WTC11 (cell line): Measurements from ENCODE around the gene FANCC. TPM values are rescaled to one million over a fixed set of nuclear protein-coding genes. Genes with fewer than 3 reads are reported as not detected.
"Not testable (repeated sequence)": the region's sequence is repeated elsewhere in the genome, so short reads cannot be mapped to it uniquely, and the experiment has no call there.

ENCODE experiments used
- ATAC-seq: fragments of 200-7000 bp; cut with Tn5 transposase; 2 replicates; pipeline ENCODE4 v1.10.0; 2021; ENCODE audit warnings: mild to moderate bottlenecking, moderate library complexity
- CTCF ChIA-PET: fragments of 300-600 bp; sonication (Branson Sonifier 250); formaldehyde crosslinking; loops from one replicate; lab custom pipeline; 2021; ENCODE audit warnings: antibody characterized with exemption; lab: Charles Lee
- POLR2A ChIA-PET: fragments of 350-600 bp; sonication (Branson Sonifier 250); formaldehyde crosslinking; loops from one replicate; lab custom pipeline; 2021; ENCODE audit warnings: antibody characterized with exemption; lab: Charles Lee
- DNase-seq: peaks from one replicate; pipeline ENCODE4 v3.0.0; 2021; ENCODE audit warnings: low spot score
- H3K27ac Mint-ChIP-seq: 2 replicates; pipeline ENCODE4 v1.8.0; 2021; ENCODE audit warnings: mixed read lengths
- H3K27me3 Mint-ChIP-seq: 2 replicates; pipeline ENCODE4 v1.8.0; 2021; ENCODE audit warnings: low read depth, mild to moderate bottlenecking, moderate library complexity, mixed read lengths
- H3K36me3 Mint-ChIP-seq: 2 replicates; pipeline ENCODE4 v1.8.0; 2021; ENCODE audit warnings: mixed read lengths
- H3K4me1 Mint-ChIP-seq: 2 replicates; pipeline ENCODE4 v1.8.0; 2022; ENCODE audit warnings: mixed read lengths
- H3K4me3 Mint-ChIP-seq: 2 replicates; pipeline ENCODE4 v1.8.0; 2021; ENCODE audit warnings: mild to moderate bottlenecking, moderate library complexity, mixed read lengths
- H3K9me3 Mint-ChIP-seq: 2 replicates; pipeline ENCODE4 v1.8.0; 2021; ENCODE audit warnings: mixed read lengths
- CREM ChIP-seq: sonication (generic); formaldehyde crosslinking; IDR thresholded peaks from 2 replicates; pipeline ENCODE4 v1.8.1; 2022; ENCODE audit warnings: mild to moderate bottlenecking, missing genetic modification reagents, moderate library complexity
- FOXJ3 ChIP-seq: sonication (generic); formaldehyde crosslinking; IDR thresholded peaks from 2 replicates; pipeline ENCODE4 v1.9.0; 2021; ENCODE audit warnings: missing genetic modification reagents, mild to moderate bottlenecking, borderline replicate concordance
- FOXK1 ChIP-seq: sonication (generic); formaldehyde crosslinking; IDR thresholded peaks from 2 replicates; pipeline ENCODE4 v1.8.0; 2022; ENCODE audit warnings: mild to moderate bottlenecking, moderate library complexity, missing genetic modification reagents
- JUN ChIP-seq: sonication (generic); formaldehyde crosslinking; IDR thresholded peaks from 2 replicates; pipeline ENCODE4 v1.8.0; 2023; ENCODE audit warnings: mild to moderate bottlenecking, missing genetic modification reagents
- ZNF121 ChIP-seq: sonication (generic); formaldehyde crosslinking; IDR thresholded peaks from 2 replicates; pipeline ENCODE4 v1.8.0; 2023; ENCODE audit warnings: missing genetic modification reagents
- ZNF138 ChIP-seq: sonication (generic); formaldehyde crosslinking; conservative IDR thresholded peaks from 2 replicates; pipeline ENCODE4 v1.8.1; 2022; ENCODE audit warnings: mild to moderate bottlenecking, moderate library complexity, missing genetic modification reagents
- total RNA-seq: library from RNA; stranded (reverse); gene quantifications from 3 replicates; pipeline ENCODE4 v1.2.3, GENCODE V29; 2021
- TF ChIP-seq, protein P1 (sequence below): fragments of 250-450 bp; sonication (Bioruptor Pico); IDR thresholded peaks from 2 replicates; pipeline ENCODE4 v1.9.0; 2021; ENCODE audit warnings: mild to moderate bottlenecking, borderline replicate concordance
- TF ChIP-seq, protein P2 (sequence below): sonication (generic); formaldehyde crosslinking; IDR thresholded peaks from 2 replicates; pipeline ENCODE4 v1.8.1; 2022; ENCODE audit warnings: low read depth, mild to moderate bottlenecking, moderate library complexity, missing genetic modification reagents, borderline replicate concordance
- TF ChIP-seq, protein P3 (sequence below): sonication (generic); formaldehyde crosslinking; IDR thresholded peaks from 2 replicates; pipeline ENCODE4 v1.8.1; 2022; ENCODE audit warnings: missing genetic modification reagents, borderline replicate concordance
- TF ChIP-seq, protein P4 (sequence below): sonication (generic); formaldehyde crosslinking; IDR thresholded peaks from 2 replicates; pipeline ENCODE4 v1.8.0; 2023; ENCODE audit warnings: missing genetic modification reagents
- TF ChIP-seq, protein P5 (sequence below): sonication (generic); formaldehyde crosslinking; IDR thresholded peaks from 2 replicates; pipeline ENCODE4 v1.8.0; 2023; ENCODE audit warnings: missing genetic modification reagents, mild to moderate bottlenecking, borderline replicate concordance
- TF ChIP-seq, protein P6 (sequence below): sonication (generic); formaldehyde crosslinking; IDR thresholded peaks from 2 replicates; pipeline ENCODE4 v1.8.0; 2022; ENCODE audit warnings: mild to moderate bottlenecking, missing genetic modification reagents
- TF ChIP-seq, protein P7 (sequence below): sonication (generic); formaldehyde crosslinking; IDR thresholded peaks from 2 replicates; pipeline ENCODE4 v1.8.1; 2023; ENCODE audit warnings: mild to moderate bottlenecking, missing genetic modification reagents, moderate library complexity

FANCC gene
- total RNA-seq, 1 experiment from 2014 or later: 10.9 TPM

DNA sequence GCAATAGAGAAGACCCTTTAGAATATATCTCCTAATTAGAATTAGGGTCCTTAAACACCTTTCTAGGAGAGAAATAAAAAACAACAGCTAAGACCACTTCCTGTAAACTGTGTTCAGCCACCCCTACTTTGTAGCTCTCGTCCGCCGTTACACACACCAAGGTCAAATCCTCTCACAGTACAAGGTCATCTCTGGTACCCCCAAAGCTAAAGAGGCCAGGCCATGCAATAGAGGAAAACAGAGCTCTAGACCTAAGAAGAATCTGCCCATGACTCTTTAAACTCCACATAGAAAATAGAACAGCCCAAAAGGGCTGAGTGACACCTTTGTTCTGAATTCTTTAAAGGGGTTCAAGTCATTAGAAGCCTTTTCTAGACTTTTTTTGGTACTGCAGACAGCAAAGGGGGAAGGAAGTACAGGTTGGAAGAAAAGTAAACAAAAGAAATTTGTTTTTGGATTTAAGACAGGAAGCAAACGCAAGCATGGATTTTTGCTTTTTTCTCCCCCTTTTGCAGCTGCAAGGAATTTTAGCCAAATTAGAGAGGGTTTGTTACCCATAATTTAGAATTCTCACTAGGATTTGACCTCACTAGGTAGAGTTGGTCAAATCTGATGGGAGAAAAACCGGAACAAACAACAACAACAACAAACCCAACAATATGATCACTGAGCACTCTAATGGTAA lies 13.4 kb upstream of the FANCC start (continued):
- TF ChIP-seq, protein P1, sequence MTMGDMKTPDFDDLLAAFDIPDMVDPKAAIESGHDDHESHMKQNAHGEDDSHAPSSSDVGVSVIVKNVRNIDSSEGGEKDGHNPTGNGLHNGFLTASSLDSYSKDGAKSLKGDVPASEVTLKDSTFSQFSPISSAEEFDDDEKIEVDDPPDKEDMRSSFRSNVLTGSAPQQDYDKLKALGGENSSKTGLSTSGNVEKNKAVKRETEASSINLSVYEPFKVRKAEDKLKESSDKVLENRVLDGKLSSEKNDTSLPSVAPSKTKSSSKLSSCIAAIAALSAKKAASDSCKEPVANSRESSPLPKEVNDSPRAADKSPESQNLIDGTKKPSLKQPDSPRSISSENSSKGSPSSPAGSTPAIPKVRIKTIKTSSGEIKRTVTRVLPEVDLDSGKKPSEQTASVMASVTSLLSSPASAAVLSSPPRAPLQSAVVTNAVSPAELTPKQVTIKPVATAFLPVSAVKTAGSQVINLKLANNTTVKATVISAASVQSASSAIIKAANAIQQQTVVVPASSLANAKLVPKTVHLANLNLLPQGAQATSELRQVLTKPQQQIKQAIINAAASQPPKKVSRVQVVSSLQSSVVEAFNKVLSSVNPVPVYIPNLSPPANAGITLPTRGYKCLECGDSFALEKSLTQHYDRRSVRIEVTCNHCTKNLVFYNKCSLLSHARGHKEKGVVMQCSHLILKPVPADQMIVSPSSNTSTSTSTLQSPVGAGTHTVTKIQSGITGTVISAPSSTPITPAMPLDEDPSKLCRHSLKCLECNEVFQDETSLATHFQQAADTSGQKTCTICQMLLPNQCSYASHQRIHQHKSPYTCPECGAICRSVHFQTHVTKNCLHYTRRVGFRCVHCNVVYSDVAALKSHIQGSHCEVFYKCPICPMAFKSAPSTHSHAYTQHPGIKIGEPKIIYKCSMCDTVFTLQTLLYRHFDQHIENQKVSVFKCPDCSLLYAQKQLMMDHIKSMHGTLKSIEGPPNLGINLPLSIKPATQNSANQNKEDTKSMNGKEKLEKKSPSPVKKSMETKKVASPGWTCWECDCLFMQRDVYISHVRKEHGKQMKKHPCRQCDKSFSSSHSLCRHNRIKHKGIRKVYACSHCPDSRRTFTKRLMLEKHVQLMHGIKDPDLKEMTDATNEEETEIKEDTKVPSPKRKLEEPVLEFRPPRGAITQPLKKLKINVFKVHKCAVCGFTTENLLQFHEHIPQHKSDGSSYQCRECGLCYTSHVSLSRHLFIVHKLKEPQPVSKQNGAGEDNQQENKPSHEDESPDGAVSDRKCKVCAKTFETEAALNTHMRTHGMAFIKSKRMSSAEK (CRISPR knock-in tag): no peak
- no peak for TF ChIP-seq CREM (CRISPR knock-in tag)

DNA sequence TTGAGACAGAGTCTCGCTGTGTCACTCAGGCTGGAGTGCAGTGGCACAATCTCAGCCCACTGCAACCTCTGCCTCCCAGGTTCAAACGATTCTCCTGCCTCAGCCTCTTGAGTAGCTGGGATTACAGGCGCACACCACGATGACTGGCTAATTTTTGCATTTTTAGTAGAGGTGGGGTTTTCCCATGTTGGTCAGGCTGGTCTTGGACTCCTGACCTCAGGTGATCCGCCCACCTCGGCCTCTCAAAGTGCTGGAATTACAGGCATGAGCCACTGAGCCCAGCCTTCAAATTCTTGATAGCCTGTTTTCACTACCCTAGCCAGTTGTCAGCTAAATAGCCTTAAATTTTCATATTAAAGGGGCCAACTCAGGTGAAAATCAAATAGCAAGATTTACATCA lies 11.6 kb upstream of the FANCC start:
- Mint-ChIP-seq H3K9me3 (peaks cover 65% of the 10 kb centered on the region), H3K36me3 (peaks cover 47% of the 10 kb centered on the region)
- CTCF ChIA-PET, H3K27ac Mint-ChIP-seq, ATAC-seq, DNase-seq, H3K27me3 Mint-ChIP-seq, H3K4me3 Mint-ChIP-seq, H3K4me1 Mint-ChIP-seq: not testable (repeated sequence)
- POLR2A ChIA-PET: interaction anchor here (0.7 kb wide), 1 partner anchor 165 kb away, joined by 4 read pairs; no protein-coding TSS in a partner anchor

DNA sequence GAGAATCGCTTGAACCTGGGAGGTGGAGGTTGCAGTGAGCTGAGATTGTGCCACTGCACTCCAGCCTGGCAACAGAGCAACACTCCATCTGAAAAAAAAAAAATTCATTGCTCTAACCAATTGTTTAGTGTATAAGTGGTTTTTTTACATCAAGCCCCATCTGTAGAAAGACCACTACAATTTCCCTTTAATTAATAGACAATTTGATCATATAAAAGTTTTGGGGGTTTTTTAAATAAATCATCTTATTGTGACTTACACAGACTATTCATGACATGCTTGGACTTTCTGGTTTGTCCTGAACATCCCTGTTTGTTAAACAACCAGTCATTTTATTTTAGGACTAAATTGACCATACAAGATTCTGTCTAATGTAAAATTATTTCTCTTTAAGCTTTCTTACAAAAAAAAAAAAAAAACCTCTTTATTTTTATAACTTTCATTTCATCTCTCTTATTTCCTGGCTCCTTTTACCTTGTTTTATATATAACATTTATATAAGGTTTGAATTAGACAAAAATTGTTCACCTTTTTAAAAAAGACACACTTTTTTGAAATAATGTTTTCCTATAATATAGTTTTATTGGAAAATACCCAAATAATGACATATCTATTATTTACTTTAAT lies 9.8 kb upstream of the FANCC start:
- ATAC-seq (no peak), DNase-seq (no peak)
- Mint-ChIP-seq H3K4me3 (no peak overlapping the region), H3K27ac (no peak overlapping the region), H3K9me3 (peaks cover 65% of the 10 kb centered on the region), H3K36me3 (peaks cover 56% of the 10 kb centered on the region), H3K4me1 (no peaks in the 10 kb centered on the region), H3K27me3 (peaks cover 8% of the 10 kb centered on the region)
- POLR2A ChIA-PET: interaction anchor here (0.7 kb wide), 1 partner anchor 232 kb away, joined by 3 read pairs; no protein-coding TSS in a partner anchor
- CTCF ChIA-PET: no interaction called here
- TF ChIP-seq, protein P2, sequence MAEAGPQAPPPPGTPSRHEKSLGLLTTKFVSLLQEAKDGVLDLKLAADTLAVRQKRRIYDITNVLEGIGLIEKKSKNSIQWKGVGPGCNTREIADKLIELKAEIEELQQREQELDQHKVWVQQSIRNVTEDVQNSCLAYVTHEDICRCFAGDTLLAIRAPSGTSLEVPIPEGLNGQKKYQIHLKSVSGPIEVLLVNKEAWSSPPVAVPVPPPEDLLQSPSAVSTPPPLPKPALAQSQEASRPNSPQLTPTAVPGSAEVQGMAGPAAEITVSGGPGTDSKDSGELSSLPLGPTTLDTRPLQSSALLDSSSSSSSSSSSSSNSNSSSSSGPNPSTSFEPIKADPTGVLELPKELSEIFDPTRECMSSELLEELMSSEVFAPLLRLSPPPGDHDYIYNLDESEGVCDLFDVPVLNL: no peak
- TF ChIP-seq ZNF121 (CRISPR knock-in tag) (no peak), ZNF138 (CRISPR knock-in tag) (no peak), FOXK1 (CRISPR knock-in tag) (no peak), FOXJ3 (no peak), JUN (CRISPR knock-in tag) (no peak)
- TF ChIP-seq, protein P3, sequence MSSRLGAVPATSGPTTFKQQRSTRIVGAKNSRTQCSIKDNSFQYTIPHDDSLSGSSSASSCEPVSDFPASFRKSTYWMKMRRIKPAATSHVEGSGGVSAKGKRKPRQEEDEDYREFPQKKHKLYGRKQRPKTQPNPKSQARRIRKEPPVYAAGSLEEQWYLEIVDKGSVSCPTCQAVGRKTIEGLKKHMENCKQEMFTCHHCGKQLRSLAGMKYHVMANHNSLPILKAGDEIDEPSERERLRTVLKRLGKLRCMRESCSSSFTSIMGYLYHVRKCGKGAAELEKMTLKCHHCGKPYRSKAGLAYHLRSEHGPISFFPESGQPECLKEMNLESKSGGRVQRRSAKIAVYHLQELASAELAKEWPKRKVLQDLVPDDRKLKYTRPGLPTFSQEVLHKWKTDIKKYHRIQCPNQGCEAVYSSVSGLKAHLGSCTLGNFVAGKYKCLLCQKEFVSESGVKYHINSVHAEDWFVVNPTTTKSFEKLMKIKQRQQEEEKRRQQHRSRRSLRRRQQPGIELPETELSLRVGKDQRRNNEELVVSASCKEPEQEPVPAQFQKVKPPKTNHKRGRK: no peak
- TF ChIP-seq, protein P4, sequence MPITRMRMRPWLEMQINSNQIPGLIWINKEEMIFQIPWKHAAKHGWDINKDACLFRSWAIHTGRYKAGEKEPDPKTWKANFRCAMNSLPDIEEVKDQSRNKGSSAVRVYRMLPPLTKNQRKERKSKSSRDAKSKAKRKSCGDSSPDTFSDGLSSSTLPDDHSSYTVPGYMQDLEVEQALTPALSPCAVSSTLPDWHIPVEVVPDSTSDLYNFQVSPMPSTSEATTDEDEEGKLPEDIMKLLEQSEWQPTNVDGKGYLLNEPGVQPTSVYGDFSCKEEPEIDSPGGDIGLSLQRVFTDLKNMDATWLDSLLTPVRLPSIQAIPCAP (CRISPR knock-in tag): no peak
- TF ChIP-seq, protein P5, sequence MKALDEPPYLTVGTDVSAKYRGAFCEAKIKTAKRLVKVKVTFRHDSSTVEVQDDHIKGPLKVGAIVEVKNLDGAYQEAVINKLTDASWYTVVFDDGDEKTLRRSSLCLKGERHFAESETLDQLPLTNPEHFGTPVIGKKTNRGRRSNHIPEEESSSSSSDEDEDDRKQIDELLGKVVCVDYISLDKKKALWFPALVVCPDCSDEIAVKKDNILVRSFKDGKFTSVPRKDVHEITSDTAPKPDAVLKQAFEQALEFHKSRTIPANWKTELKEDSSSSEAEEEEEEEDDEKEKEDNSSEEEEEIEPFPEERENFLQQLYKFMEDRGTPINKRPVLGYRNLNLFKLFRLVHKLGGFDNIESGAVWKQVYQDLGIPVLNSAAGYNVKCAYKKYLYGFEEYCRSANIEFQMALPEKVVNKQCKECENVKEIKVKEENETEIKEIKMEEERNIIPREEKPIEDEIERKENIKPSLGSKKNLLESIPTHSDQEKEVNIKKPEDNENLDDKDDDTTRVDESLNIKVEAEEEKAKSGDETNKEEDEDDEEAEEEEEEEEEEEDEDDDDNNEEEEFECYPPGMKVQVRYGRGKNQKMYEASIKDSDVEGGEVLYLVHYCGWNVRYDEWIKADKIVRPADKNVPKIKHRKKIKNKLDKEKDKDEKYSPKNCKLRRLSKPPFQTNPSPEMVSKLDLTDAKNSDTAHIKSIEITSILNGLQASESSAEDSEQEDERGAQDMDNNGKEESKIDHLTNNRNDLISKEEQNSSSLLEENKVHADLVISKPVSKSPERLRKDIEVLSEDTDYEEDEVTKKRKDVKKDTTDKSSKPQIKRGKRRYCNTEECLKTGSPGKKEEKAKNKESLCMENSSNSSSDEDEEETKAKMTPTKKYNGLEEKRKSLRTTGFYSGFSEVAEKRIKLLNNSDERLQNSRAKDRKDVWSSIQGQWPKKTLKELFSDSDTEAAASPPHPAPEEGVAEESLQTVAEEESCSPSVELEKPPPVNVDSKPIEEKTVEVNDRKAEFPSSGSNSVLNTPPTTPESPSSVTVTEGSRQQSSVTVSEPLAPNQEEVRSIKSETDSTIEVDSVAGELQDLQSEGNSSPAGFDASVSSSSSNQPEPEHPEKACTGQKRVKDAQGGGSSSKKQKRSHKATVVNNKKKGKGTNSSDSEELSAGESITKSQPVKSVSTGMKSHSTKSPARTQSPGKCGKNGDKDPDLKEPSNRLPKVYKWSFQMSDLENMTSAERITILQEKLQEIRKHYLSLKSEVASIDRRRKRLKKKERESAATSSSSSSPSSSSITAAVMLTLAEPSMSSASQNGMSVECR (CRISPR knock-in tag): no peak
- TF ChIP-seq, protein P6, sequence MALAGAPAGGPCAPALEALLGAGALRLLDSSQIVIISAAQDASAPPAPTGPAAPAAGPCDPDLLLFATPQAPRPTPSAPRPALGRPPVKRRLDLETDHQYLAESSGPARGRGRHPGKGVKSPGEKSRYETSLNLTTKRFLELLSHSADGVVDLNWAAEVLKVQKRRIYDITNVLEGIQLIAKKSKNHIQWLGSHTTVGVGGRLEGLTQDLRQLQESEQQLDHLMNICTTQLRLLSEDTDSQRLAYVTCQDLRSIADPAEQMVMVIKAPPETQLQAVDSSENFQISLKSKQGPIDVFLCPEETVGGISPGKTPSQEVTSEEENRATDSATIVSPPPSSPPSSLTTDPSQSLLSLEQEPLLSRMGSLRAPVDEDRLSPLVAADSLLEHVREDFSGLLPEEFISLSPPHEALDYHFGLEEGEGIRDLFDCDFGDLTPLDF (CRISPR knock-in tag): no peak
- TF ChIP-seq, protein P7, sequence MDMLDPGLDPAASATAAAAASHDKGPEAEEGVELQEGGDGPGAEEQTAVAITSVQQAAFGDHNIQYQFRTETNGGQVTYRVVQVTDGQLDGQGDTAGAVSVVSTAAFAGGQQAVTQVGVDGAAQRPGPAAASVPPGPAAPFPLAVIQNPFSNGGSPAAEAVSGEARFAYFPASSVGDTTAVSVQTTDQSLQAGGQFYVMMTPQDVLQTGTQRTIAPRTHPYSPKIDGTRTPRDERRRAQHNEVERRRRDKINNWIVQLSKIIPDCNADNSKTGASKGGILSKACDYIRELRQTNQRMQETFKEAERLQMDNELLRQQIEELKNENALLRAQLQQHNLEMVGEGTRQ: no peak
